Measurements from ENCODE around the gene VCPKMT.

Gene VCPKMT

DNA sequence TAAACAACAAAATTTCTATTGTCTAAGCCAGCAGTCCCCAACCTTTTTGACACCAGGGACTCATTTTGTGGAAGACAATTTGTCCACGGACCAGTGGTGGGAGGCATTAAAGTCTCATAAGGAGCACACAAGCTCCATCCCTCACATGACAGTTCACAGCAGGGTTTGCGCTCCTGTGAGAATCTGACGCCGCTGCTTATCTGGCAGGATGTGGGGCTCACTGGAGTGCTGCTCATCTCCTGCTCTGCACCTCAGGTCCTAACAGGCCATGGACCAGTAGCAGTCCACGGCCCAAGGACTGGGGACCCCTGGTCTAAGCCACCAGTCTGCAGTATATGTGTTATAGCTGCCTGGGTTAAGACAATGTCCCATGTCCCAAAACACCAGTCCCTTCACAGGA is 27.2 kb downstream of the VCPKMT start:
- in situ Hi-C loops (cut with MboI; ENCODE audit: low sequenced_read_pairs, unreplicated experiment): loop anchor here (10.0 kb wide), 1 partner anchor 194 kb away; the partner anchor contains the start of gene ARF6
- no peak for DNase-seq (ENCODE audit: low spot score)

DNA sequence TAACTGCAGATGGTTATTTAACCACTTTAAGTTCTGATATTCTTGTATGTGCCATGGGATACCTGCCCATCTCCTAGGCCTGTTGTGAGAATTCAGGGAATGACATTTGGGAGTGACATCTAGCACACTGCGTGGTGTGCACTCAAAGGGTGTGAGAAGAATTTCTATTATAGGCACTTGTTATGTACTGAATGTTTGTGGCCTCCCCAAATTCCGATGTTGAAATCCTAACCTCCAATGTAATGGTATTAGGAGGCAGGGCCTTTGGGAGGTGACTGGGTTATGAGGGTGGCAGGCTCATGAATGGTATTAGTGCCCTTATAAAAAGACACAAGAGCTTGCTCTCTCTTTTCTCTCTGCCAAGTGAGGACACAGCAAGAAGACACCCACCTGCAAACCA is 27.6 kb downstream of the VCPKMT start:
- TF ChIP-seq, protein P1, sequence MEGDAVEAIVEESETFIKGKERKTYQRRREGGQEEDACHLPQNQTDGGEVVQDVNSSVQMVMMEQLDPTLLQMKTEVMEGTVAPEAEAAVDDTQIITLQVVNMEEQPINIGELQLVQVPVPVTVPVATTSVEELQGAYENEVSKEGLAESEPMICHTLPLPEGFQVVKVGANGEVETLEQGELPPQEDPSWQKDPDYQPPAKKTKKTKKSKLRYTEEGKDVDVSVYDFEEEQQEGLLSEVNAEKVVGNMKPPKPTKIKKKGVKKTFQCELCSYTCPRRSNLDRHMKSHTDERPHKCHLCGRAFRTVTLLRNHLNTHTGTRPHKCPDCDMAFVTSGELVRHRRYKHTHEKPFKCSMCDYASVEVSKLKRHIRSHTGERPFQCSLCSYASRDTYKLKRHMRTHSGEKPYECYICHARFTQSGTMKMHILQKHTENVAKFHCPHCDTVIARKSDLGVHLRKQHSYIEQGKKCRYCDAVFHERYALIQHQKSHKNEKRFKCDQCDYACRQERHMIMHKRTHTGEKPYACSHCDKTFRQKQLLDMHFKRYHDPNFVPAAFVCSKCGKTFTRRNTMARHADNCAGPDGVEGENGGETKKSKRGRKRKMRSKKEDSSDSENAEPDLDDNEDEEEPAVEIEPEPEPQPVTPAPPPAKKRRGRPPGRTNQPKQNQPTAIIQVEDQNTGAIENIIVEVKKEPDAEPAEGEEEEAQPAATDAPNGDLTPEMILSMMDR (IDR thresholded peaks at IDR 0.05; ENCODE audit: borderline replicate concordance, control extremely low read depth, extremely low read depth, insufficient read depth, missing control alignments): no peak
- in situ Hi-C loops (cut with MboI; ENCODE audit: low sequenced_read_pairs, unreplicated experiment): loop anchor here (10.0 kb wide), 1 partner anchor 194 kb away; the partner anchor contains the start of gene ARF6
- no peak for DNase-seq (ENCODE audit: low spot score)

More for the DNA sequence above, 27.2 kb downstream of the VCPKMT start:
- TF ChIP-seq, protein P1 (IDR thresholded peaks at IDR 0.05; ENCODE audit: borderline replicate concordance, control extremely low read depth, extremely low read depth, insufficient read depth, missing control alignments): no peak

DNA sequence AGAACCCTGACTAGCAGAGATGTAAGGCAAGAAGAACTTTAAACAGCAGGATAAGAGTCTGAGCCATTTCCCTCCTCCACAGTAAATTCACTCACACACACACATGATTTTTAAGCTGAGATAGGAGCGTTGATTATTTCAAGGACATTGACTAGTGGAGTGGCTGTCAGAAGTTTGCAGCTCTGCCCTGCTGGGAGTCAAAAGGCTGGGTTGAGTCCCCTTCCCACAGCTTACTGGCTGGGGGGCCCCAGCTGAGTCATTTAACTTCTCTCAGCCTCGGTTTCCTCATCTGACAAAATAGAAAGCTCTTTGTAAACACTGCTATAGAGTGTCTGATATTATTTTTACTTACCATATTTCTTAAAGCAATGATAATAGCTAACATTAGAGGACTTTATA is 28.3 kb downstream of the VCPKMT start:
- TF ChIP-seq, protein P1 (IDR thresholded peaks at IDR 0.05; ENCODE audit: borderline replicate concordance, control extremely low read depth, extremely low read depth, insufficient read depth, missing control alignments): no peak
- in situ Hi-C loops (cut with MboI; ENCODE audit: low sequenced_read_pairs, unreplicated experiment): loop anchor here (10.0 kb wide), 1 partner anchor 193 kb away; the partner anchor contains the start of gene ARF6
- DNase-seq (ENCODE audit: low spot score): no peak

DNA sequence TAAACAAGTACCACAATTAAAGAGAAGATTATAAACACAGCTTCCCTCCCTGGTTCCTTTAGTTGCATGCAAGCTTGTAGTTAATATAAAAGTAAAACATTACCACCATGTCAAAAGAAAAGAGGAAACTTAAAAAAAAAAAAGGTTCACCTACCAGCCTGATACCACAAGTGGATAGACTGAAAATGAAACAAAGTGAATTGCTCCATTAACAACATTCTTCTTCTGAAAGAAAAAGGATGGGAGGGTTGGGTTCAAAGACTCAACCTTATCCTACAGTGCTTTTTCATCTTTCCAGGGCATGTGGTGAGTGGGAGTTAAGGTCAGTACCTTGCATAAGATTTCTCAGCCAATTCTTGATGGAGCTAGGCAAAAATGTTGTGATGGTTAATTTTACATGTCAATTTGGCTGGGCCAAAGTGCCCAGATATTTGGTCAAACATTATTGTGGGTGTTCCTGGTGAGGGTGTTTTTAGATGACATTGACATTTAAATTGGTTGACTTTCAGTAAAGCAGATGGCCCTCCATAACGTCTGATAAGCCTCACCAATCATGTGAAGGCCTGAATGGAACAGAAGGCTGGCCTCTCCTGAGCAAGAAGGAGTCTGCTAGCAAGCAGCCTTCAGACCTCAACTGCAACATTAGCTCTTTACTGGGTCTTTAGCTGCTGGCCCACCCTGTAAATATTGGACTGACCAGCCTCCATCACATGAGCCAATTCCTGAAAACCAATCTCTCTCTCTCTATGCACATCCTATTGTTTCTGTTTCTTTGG is 28.8 kb downstream of the VCPKMT start:
- no peak for DNase-seq (ENCODE audit: low spot score)
- TF ChIP-seq, protein P1 (IDR thresholded peaks at IDR 0.05; ENCODE audit: borderline replicate concordance, control extremely low read depth, extremely low read depth, insufficient read depth, missing control alignments): no peak
- in situ Hi-C loops (cut with MboI; ENCODE audit: low sequenced_read_pairs, unreplicated experiment): loop anchor here (10.0 kb wide), 1 partner anchor 193 kb away; the partner anchor contains the start of gene ARF6

DNA sequence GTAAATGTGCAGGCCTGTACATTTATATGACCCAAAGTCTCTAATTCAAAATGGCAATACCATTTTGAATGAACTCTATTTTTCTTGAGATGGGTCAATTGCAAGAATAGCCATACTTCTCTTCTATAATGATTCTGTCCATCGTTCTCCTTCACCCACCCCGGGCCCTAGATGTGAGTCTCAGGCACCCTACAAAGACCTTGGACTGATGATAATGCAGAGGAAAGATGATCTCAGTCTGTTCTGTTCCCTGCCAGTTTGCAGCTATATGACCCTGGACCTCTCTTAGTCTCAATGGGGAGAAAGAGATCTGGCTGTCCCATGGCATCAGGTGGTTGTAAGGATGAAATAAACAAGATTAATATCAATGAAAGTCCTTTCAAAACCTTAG is 30.1 kb downstream of the VCPKMT start:
- no peak for DNase-seq (ENCODE audit: low spot score)
- TF ChIP-seq, protein P1 (IDR thresholded peaks at IDR 0.05; ENCODE audit: borderline replicate concordance, control extremely low read depth, extremely low read depth, insufficient read depth, missing control alignments): no peak
- in situ Hi-C loops (cut with MboI; ENCODE audit: low sequenced_read_pairs, unreplicated experiment): loop anchor here (10.0 kb wide), 1 partner anchor 192 kb away; the partner anchor contains the start of gene ARF6

DNA sequence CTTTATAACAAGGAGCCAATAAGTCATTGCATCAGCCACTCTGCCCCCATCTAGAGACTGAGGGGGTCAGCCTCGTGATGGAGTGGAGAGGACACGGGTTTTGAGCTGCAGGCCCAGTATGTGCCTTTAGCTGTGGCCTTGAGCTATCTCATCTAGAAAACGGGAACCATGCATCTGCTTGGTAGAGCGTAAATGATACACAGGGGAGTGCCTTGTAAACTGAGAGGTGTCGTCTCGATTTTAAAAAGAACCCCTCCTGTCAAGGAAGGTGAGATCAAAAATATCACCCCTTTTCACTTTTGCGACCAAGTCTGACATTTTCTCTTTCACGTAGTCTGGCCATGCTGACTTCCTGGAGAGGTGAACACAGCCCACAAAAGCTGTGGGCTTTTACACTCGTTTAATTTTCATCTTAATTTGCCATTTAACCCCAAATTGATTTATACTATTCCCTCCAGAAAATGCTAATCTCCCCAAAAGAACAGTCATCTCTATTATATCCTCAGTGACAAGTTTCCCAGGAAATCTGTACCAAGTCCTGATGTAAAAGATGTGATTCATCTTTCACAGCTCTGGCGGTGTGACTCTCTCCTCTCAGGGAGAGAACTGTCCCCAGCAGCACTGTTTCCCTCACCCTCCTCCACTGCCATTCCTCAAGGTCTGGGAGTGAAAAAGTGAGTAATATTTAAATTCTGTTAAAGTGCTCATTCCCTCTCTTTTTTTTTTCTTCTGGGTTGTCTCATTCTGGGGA is 30.6 kb downstream of the VCPKMT start:
- in situ Hi-C loops (cut with MboI; ENCODE audit: low sequenced_read_pairs, unreplicated experiment): loop anchor here (10.0 kb wide), 1 partner anchor 191 kb away; the partner anchor contains the start of gene ARF6
- TF ChIP-seq, protein P1 (IDR thresholded peaks at IDR 0.05; ENCODE audit: borderline replicate concordance, control extremely low read depth, extremely low read depth, insufficient read depth, missing control alignments): no peak
- peak; percentile 61 for DNase-seq (ENCODE audit: low spot score)

All from GM13976 (cell line).